CD4-positive, alpha-beta T cell (primary cell): ENCODE measurements around the gene KLC1. TPM values are rescaled to one million over a fixed set of nuclear protein-coding genes. Genes with fewer than 3 reads are reported as not detected.

Experiments
- ATAC-seq: fragments of 200-7000 bp; cut with Tn5 transposase; one replicate; pipeline ENCODE4 v1.10.0; 2022; ENCODE audit warnings: mild to moderate bottlenecking; ENCODE audit not compliant: poor library complexity
- CTCF ChIA-PET: fragments of 350-600 bp; sonication (Branson Sonifier 250); formaldehyde crosslinking; loops from one replicate; lab custom pipeline; 2021; ENCODE audit warnings: antibody characterized with exemption, inconsistent platforms; lab: Charles Lee
- POLR2A ChIA-PET: fragments of 350-600 bp; sonication (Branson Sonifier 250); formaldehyde crosslinking; loops from one replicate; lab custom pipeline; 2021; ENCODE audit warnings: antibody characterized with exemption, inconsistent platforms; lab: Charles Lee
- DNase-seq, 14 experiments: peaks; one replicate each; pipeline ENCODE4 v3.0.0-alpha.2; 2013 to 2020; ENCODE audit warnings: mixed read lengths in 2 of 14
- H3K27ac ChIP-seq, 2 donors: one replicate each; pipeline versions ENCODE4 v1.5.1 to v1.7.0; 2013; ENCODE audit warnings: low read length in 2 of 2, low read depth in 1 of 2, mild to moderate bottlenecking in 1 of 2
- H3K27me3 ChIP-seq, 2 experiments: 1 replicate in 1 of 2; 2 replicates in 1 of 2; pipeline versions ENCODE4 v1.6.1 to v1.7.0; 2013; ENCODE audit warnings: low read length in 2 of 2, control low read depth in 1 of 2, mild to moderate bottlenecking in 1 of 2, moderate library complexity in 1 of 2; ENCODE audit not compliant: insufficient read depth in 2 of 2, control insufficient read depth in 1 of 2
- H3K36me3 ChIP-seq: one replicate; pipeline ENCODE4 v1.6.1; 2013; ENCODE audit warnings: low read length, control low read depth; ENCODE audit not compliant: insufficient read depth
- H3K4me1 ChIP-seq: one replicate; pipeline ENCODE4 v1.6.1; 2013; ENCODE audit warnings: low read length, control low read depth; ENCODE audit not compliant: insufficient read depth
- H3K4me3 ChIP-seq: one replicate; pipeline ENCODE4 v1.5.1; 2013; ENCODE audit warnings: mild to moderate bottlenecking, low read length, moderate library complexity
- H3K9me3 ChIP-seq, 2 experiments: 1 replicate in 1 of 2; 2 replicates in 1 of 2; pipeline versions ENCODE4 v1.6.1 to v1.7.0; 2013; ENCODE audit warnings: low read length in 2 of 2, mild to moderate bottlenecking in 2 of 2, control low read depth in 1 of 2, moderate library complexity in 1 of 2; ENCODE audit not compliant: control insufficient read depth in 1 of 2, insufficient read depth in 1 of 2
- H3K27ac Mint-ChIP-seq: one replicate; pipeline ENCODE4 v1.8.0; 2020; ENCODE audit warnings: mixed read lengths
- H3K27me3 Mint-ChIP-seq: one replicate; pipeline ENCODE4 v1.8.0; 2021; ENCODE audit warnings: mixed read lengths
- H3K36me3 Mint-ChIP-seq: one replicate; pipeline ENCODE4 v1.8.0; 2021; ENCODE audit warnings: low read depth, mixed read lengths
- H3K4me1 Mint-ChIP-seq: one replicate; pipeline ENCODE4 v1.8.0; 2021; ENCODE audit warnings: low read depth, mixed read lengths
- H3K4me3 Mint-ChIP-seq: one replicate; pipeline ENCODE4 v1.8.0; 2020; ENCODE audit warnings: mild to moderate bottlenecking, mixed read lengths
- H3K9me3 Mint-ChIP-seq: one replicate; pipeline ENCODE4 v1.8.0; 2020; ENCODE audit warnings: mixed read lengths
- CTCF ChIP-seq: fragments of 200-600 bp; IDR thresholded peaks from one replicate; pipeline ENCODE4 v1.8.0; 2022; ENCODE audit warnings: antibody characterized with exemption, mild to moderate bottlenecking
- intact Hi-C, 2 experiments: fragments of 100-400 bp; cut with DNase I in 1 of 2; cut with micrococcal nuclease in 1 of 2; formaldehyde crosslinking; loops; one replicate each; pipeline versions ENCODE4 v1.15.1 to v1.9.0; 2023 to 2025; cut with DNase I, micrococcal nuclease
- total RNA-seq, 174 experiments: library from RNA in 2 of 174; stranded (reverse) in 2 of 174; gene quantifications; one replicate each; pipeline ENCODE4 v1.2.3 and lab custom pipeline; 2021 to 2026

Gene KLC1
- total RNA-seq, 2 experiments from 2014 or later = 111 to 119 TPM

DNA sequence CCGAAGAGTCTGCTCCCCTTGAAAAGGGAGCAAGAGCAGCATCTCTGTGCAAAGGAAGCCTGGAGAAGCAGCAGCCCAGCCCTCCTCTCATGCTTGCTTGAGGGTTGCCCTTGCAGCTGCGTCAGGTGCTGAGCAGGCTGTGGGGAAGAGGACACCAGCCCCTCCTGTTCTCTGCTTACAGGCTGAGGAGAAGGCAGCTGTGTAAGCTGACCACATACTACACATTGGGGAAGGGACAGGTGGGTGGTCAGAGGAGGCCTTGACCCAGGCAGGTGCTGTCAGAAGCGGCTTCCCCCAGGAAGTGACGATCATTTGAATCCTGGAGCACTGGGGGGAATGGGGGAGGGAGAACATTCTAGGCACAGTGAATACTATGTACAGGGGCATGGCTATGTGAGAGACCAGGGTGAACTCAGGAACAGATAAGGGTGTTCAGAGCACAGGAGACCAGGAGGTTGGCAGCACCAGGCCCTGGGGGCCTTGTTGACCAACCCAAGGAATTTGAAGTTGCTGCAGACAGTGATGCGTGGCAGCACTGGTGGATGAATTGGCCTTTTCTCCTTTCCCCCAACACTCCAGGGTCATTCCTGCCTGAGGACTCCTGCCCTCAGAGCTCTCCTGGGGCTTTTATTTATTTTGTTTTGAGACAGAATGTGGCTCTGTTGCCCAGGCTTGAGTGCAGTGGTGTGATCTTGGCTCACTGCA, 2.7 kb upstream of the KLC1 start:
- POLR2A ChIA-PET = interaction anchor here (2.5 kb wide), 1 partner anchor 19 kb away, joined by 8 read pairs; no protein-coding TSS in a partner anchor
- no peak for TF ChIP-seq CTCF
- H3K4me1 ChIP-seq = peaks cover 47% of the 10 kb centered on the region
- no peak overlapping the region for H3K27ac ChIP-seq
- Mint-ChIP-seq H3K36me3 (no peaks in the 10 kb centered on the region), H3K4me3 (peak overlapping the region; percentile 77), H3K9me3 (no peaks in the 10 kb centered on the region), H3K27me3 (no peaks in the 10 kb centered on the region), H3K4me1 (peaks cover 31% of the 10 kb centered on the region), H3K27ac (peak overlapping the region; percentile 91)
- H3K9me3 ChIP-seq = no peaks in the 10 kb centered on the region
- no peak overlapping the region for H3K4me3 ChIP-seq
- no peaks in the 10 kb centered on the region for H3K27me3 ChIP-seq
- intact Hi-C loops = loop anchor here (5.0 to 10.0 kb wide), 3 partner anchors 49 to 221 kb away; partner anchors contain the start of genes PPP1R13B (in 1 of the 2) and TRMT61A (in 1 of the 2)
- no peaks in the 10 kb centered on the region for H3K36me3 ChIP-seq
- ATAC-seq = no peak
- peak in 2 of 14 experiments; percentile 29 to 32 for DNase-seq
- CTCF ChIA-PET = interaction anchor here (0.7 kb wide), 1 partner anchor 19 kb away, joined by 3 read pairs; no protein-coding TSS in a partner anchor

DNA sequence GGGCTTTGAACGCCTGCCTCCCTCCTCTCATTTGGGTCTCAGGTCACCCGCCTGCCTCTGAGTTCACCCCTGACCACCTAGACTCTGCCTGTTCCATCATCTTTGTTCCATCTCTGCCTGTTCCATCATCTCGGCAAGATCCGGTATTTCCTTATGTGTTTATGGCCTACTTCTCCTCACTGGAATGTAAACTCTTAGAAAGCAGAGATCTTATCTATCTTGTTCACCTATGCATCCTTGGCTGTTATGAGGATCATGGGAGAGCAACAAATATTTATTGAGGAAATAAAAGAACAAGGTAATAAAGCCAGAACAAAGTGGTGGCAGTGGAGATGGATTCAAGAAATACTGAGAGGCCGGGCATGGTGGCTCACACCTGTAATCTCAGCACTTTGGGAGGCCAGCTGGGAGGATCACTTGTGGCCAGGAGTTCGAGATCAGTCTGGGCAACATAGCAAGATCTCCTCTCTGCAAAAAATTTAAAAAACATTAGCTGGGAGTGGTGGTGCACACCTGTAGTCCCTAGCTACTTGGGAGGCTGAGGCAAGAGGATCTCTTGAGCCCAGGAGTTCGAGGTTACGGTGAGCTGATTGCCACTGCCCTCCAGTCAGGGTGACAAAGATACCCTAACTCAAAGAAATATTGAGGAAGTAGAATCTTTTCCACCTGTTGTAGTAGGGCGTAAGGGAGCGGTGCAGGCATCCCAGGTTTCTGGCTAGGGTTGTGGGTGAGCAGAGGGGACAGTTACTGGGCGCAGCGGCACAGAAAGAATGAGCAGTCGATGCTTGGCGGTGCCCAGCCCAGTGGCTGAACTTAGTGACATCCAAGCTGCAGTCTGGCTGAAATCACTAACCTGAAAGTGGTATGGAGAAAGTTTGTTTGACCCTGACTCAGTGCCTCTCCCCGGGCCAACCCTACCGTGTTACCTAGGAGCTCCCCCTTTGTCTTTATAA, 1.7 kb upstream of the KLC1 start:
- no peak for DNase-seq
- no peaks in the 10 kb centered on the region for H3K27me3 ChIP-seq
- intact Hi-C loops = loop anchor here (2.0 to 10.0 kb wide), 4 partner anchors 47 to 220 kb away; partner anchors contain the start of genes PPP1R13B (in 1 of the 2), TRMT61A (in 1 of the 2), XRCC3 (in 1 of the 2) and ZFYVE21 (in 1 of the 2)
- peaks cover 57% of the 10 kb centered on the region for H3K4me1 ChIP-seq
- Mint-ChIP-seq H3K27me3 (no peaks in the 10 kb centered on the region), H3K27ac (peak overlapping the region; percentile 91), H3K36me3 (no peaks in the 10 kb centered on the region), H3K4me3 (peak overlapping the region; percentile 76), H3K4me1 (peaks cover 36% of the 10 kb centered on the region), H3K9me3 (no peaks in the 10 kb centered on the region)
- ATAC-seq = no peak
- POLR2A ChIA-PET = interaction anchor here (1.3 kb wide), 1 partner anchor 88 kb away, joined by 3 read pairs; the partner anchor contains the start of genes XRCC3 and ZFYVE21
- H3K27ac ChIP-seq = no peak overlapping the region
- CTCF ChIA-PET = no interaction called here
- H3K36me3 ChIP-seq = no peaks in the 10 kb centered on the region
- no peaks in the 10 kb centered on the region for H3K9me3 ChIP-seq
- no peak overlapping the region for H3K4me3 ChIP-seq
- no peak for TF ChIP-seq CTCF

GRCh38 chr14:103628221-103628683, 759 bp upstream of the KLC1 start:
- Histone ChIP-seq H3K27ac (peak overlapping the region; percentile 66 to 79), H3K4me1 (peaks cover 64% of the 10 kb centered on the region), H3K36me3 (peaks cover 3% of the 10 kb centered on the region), H3K27me3 (no peaks in the 10 kb centered on the region), H3K9me3 (no peaks in the 10 kb centered on the region), H3K4me3 (peak overlapping the region; percentile 76)
- peaks cover 44% of the 10 kb centered on the region for H3K4me1 Mint-ChIP-seq
- H3K4me3 Mint-ChIP-seq = peak overlapping the region; percentile 87
- H3K27me3 Mint-ChIP-seq = no peaks in the 10 kb centered on the region
- ChIA-PET CTCF (no interaction called here), POLR2A (interaction anchor here (1.0 to 1.6 kb wide), 4 partner anchors 21 to 282 kb away, joined by 3 to 10 read pairs (median 6); partner anchors contain the start of genes BAG5, COA8, XRCC3 and ZFYVE21)
- H3K9me3 Mint-ChIP-seq = no peaks in the 10 kb centered on the region
- peaks cover 5% of the 10 kb centered on the region for H3K36me3 Mint-ChIP-seq
- DNase-seq (peak in 3 of 14 experiments; percentile 6 to 74 (median 66)), ATAC-seq (no peak)
- H3K27ac Mint-ChIP-seq = peak overlapping the region; percentile 91
- intact Hi-C loops = loop anchor here (2.0 to 10.0 kb wide), 4 partner anchors 47 to 219 kb away; partner anchors contain the start of genes PPP1R13B (in 1 of the 2), TRMT61A (in 1 of the 2), XRCC3 (in 1 of the 2) and ZFYVE21 (in 1 of the 2)
- no peak for TF ChIP-seq CTCF
